Renal cortex interstitium (tissue), 11 donors: Measurements from ENCODE around the gene GHSR. TPM values are rescaled to one million over a fixed set of nuclear protein-coding genes. Genes with fewer than 3 reads are reported as not detected.

ENCODE experiments used
- DNase-seq, 11 donors: peaks; one replicate each; pipeline ENCODE4 v3.0.0-alpha.2; 2013; ENCODE audit warnings: low read depth in 9 of 11, low spot score in 4 of 11; ENCODE audit errors: extremely low read depth in 1 of 11
- polyA plus RNA-seq, 3 donors: library from polyadenylated mRNA; unstranded; fragments of 120-200 nt; gene quantifications; one replicate each; pipeline ENCODE4 v1.2.1, GENCODE V29; 2013; ENCODE audit not compliant: insufficient read length in 3 of 3

Gene GHSR
- polyA plus RNA-seq, 3 donors, result not detected

- DNase-seq, result no peak
Observed at GRCh38 chr3:172444821-172445220, 3.4 kb downstream of the GHSR start.

- no peak for DNase-seq
Observed at GRCh38 chr3:172442606-172443005, 5.7 kb downstream of the GHSR start.

GRCh38 chr3:172441581-172441980 lies 6.7 kb downstream of the GHSR start:
- DNase-seq, result no peak

GRCh38 chr3:172438186-172438585 lies 10.1 kb downstream of the GHSR start:
- no peak for DNase-seq

- DNase-seq, result no peak
Observed at GRCh38 chr3:172437713-172438112, 10.5 kb downstream of the GHSR start.

- no peak for DNase-seq
Observed at GRCh38 chr3:172415323-172415722, 32.9 kb downstream of the GHSR start.

- no peak for DNase-seq
Observed at GRCh38 chr3:172411478-172411947, 36.7 kb downstream of the GHSR start.

- DNase-seq, result no peak
Observed at GRCh38 chr3:172410702-172411477, 37.4 kb downstream of the GHSR start.

- DNase-seq, result no peak
Observed at GRCh38 chr3:172407872-172408271, 40.4 kb downstream of the GHSR start.

GRCh38 chr3:172405914-172406313 lies 42.3 kb downstream of the GHSR start:
- DNase-seq, result no peak

GRCh38 chr3:172404237-172404962 lies 43.9 kb downstream of the GHSR start:
- no peak for DNase-seq

GRCh38 chr3:172402892-172403643 lies 45.2 kb downstream of the GHSR start:
- DNase-seq, result no peak

- no peak for DNase-seq
Observed at GRCh38 chr3:172402090-172402489, 46.2 kb downstream of the GHSR start.

GRCh38 chr3:172398484-172398883 lies 49.8 kb downstream of the GHSR start:
- DNase-seq, result no peak

- DNase-seq, result no peak
Observed at GRCh38 chr3:172397716-172398405, 50.4 kb downstream of the GHSR start.

- no peak for DNase-seq
Observed at GRCh38 chr3:172396400-172396799, 51.9 kb downstream of the GHSR start.

- no peak for DNase-seq
Observed at GRCh38 chr3:172394692-172395091, 53.6 kb downstream of the GHSR start.
